Omental fat pad (tissue), 4 donors: ENCODE measurements around the gene RPS15A. TPM values are rescaled to one million over a fixed set of nuclear protein-coding genes. Genes with fewer than 3 reads are reported as not detected.

Experiments used
- ATAC-seq: fragments of 150-250 bp; one replicate; pipeline ENCODE4 v1.9.1; 2016; ENCODE audit warnings: mild to moderate bottlenecking, moderate library complexity; ENCODE audit not compliant: low FRiP score
- DNase-seq: peaks from one replicate; pipeline ENCODE4 v3.0.0-alpha.2; 2019; ENCODE audit warnings: low spot score
- CTCF ChIP-seq, 3 donors: fragments of 450-650 bp; IDR thresholded peaks; one replicate each; pipeline ENCODE4 v1.5.1; 2016 to 2017; ENCODE audit warnings: antibody characterized with exemption in 3 of 3, mild to moderate bottlenecking in 3 of 3, moderate library complexity in 2 of 3
- total RNA-seq, 4 donors: library from RNA; depleted of rRNA; stranded (reverse); fragments of >200 nt; gene quantifications; one replicate each; pipeline ENCODE4 v1.1.0, GENCODE V29; 2016

Gene RPS15A
- total RNA-seq, 4 donors from 2014 or later, result 1,581 to 2,943 (median 2,001) TPM

GRCh38 chr16:18799500-18799899, 9.4 kb upstream of the RPS15A start:
- DNase-seq (no peak), ATAC-seq (no peak)
- no peak for TF ChIP-seq CTCF (IDR thresholded peaks at IDR 0.05)

DNA sequence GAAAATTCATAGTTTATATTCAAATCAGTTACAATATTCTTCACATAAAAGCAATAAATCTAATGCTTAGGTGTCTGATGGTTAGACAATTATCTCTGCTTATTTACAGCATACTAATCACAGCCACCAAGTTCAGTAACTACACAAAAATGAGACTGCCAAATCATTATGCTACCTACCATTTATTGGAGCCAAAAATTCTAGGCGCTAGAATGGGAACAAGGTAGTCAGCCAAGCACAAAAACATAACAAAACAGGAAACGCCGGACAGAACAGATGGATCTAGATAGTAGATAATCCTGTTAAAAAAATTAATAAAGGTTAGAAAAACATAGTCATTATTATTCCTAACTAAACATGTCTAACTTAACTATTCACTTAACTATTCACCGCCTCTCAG, 7.6 kb upstream of the RPS15A start:
- ATAC-seq (no peak), DNase-seq (no peak)
- TF ChIP-seq CTCF (IDR thresholded peaks at IDR 0.05), result no peak

GRCh38 chr16:18796377-18796776, 6.2 kb upstream of the RPS15A start:
- no peak for TF ChIP-seq CTCF (IDR thresholded peaks at IDR 0.05)
- DNase-seq (no peak), ATAC-seq (no peak)

GRCh38 chr16:18792836-18793433, 2.8 kb upstream of the RPS15A start:
- no peak for TF ChIP-seq CTCF (IDR thresholded peaks at IDR 0.05)
- DNase-seq (no peak), ATAC-seq (no peak)

- no peak for DNase-seq
- no peak for ATAC-seq
- no peak for TF ChIP-seq CTCF (IDR thresholded peaks at IDR 0.05)
Measured at GRCh38 chr16:18789515-18789849, 652 bp downstream of the RPS15A start.

- no peak for TF ChIP-seq CTCF (IDR thresholded peaks at IDR 0.05)
- ATAC-seq (no peak), DNase-seq (no peak)
Measured at GRCh38 chr16:18788828-18789514, 1.2 kb downstream of the RPS15A start.
